Measurements from ENCODE around the gene ZNF230.
A peak's percentile ranks its signal among the peaks of the same experiment; 100 is the strongest.

ZNF230 gene

DNA sequence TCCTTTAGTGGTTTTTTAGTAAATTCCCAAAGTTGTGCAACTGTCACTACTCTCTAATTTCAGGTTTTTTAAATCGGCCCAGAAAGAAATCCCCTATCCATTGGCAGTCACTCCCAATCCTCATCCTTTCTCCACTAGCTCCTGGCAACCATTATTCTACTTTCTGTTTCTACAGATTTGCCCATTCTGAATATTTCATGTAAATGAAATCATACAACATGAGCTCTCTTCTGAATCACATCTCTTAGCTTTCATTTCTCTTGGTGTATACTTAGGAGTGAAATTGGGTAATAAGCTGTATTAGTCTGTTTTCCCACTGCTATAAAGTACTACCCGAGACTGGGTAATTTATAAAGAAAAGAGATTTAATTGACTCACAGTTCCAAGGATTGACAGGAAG lies 39.4 kb downstream of the ZNF230 start:
- DNase-seq (ENCODE audit: low read depth, low spot score), result no peak

GRCh38 chr19:44050740-44051649 lies 48.2 kb downstream of the ZNF230 start:
- no peak for DNase-seq (ENCODE audit: low read depth, low spot score)

DNA sequence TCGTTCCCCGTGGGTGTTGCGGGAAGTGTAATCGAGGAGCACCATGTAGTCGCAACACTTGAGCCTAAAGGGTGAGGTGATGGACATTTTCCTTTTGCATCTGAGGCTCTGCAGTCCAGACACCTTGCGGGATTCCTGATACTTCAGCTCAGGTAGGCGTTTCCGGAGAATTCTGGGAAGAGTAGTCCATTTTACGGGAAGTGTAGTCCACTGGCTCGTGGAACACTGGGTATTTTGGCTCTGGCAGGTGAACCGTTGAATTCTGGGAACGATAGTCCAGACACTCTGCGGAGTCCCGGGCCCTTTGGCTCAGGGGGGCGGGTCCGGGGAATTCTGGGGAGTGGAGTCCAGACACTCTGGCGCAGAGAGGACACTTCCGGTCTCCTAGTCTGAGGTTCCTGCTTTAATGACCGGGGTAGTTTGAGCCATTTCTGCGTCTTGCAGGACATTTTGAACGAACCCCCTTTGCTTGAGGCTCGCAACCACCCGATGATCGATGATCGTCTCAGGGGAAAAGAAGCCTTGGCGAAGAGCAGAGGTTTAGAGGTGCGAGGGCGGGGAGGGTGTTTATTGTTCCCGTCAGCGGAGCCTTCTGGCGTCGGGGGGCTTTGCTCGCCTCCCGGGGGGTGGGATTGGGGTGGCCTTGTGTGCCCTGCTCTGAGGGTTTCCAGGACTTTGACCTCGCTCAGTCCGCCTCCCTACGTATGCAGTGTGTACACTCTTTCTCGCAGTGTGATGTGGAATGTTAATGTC lies 49.1 kb downstream of the ZNF230 start, which contains the start of gene ZNF223:
ZNF223 (plus strand) TSS at position 387 of the 753 bp plus-strand sequence. CDS start 3,141 bp downstream, outside the sequence.
- peak; percentile 93 for DNase-seq (ENCODE audit: low read depth, low spot score)

DNA sequence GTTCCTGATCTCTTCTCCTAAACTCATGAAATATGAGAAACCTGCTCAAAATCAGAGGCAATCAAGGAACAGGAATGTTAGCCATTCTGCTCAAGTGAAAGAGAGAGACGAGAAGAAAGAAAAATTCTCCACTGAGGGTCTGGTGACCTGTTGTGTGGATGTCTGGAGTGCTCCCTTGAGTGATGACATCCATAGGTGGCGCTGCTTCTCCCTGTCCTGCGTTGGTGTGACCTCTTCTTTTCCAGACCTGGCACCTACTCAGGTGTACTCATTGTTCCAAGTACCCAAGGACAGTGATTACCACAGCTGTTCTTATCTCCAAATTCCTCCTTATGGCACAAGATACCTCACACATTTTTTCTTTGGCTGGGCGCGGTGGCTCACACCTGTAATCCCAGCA lies 53.1 kb downstream of the ZNF230 start:
- DNase-seq (ENCODE audit: low read depth, low spot score), result no peak

DNA sequence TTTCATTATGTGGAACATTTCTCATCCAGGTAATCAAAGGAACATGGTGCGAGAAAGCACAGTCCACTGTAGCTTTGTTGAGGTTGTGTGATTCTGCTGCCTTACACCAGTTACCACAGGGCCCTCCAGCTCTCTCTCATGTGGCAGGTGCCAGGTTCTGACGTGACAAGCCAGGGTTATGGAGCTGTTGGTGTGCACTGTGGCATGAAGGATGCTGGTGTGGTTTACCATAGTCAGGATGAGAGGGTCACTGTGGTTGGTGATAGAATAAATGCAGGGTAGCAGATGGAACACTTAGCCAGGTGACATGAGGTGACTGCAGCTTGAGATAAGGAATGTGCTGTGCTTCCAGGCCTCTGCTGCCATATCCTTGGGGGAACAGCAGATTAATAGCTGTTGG lies 56.5 kb downstream of the ZNF230 start:
- no peak for DNase-seq (ENCODE audit: low read depth, low spot score)

GRCh38 chr19:44061038-44061437 lies 58.3 kb downstream of the ZNF230 start:
- DNase-seq (ENCODE audit: low read depth, low spot score), result no peak

Measured in ELF-1 (cell line).